Panc1 (cell line): Measurements from ENCODE around the gene DNTT.

Source experiments
- CTCF ChIP-seq: fragments of 450-650 bp; IDR thresholded peaks from 2 replicates; pipeline ENCODE4 v1.5.1; 2017; ENCODE audit warnings: mild to moderate bottlenecking
- POLR2AphosphoS5 ChIP-seq: IDR thresholded peaks from 2 replicates; pipeline ENCODE4 v1.6.1; 2012; ENCODE audit warnings: mild to moderate bottlenecking, low read depth, low read length, moderate library complexity
- REST ChIP-seq, 2 experiments: IDR thresholded peaks; 2 replicates each; pipeline ENCODE4 v1.6.1; 2011 to 2012; ENCODE audit warnings: low read depth in 2 of 2, control low read depth in 1 of 2, low read length in 1 of 2, mild to moderate bottlenecking in 1 of 2, moderate library complexity in 1 of 2; ENCODE audit not compliant: insufficient read depth in 1 of 2
- SIN3A ChIP-seq: IDR thresholded peaks from 2 replicates; pipeline ENCODE4 v1.6.1; 2012; ENCODE audit warnings: low read depth, mild to moderate bottlenecking, low read length, moderate library complexity, borderline replicate concordance; ENCODE audit not compliant: insufficient read depth

GRCh38 chr10:96342402-96342801 is 38.2 kb downstream of the DNTT start:
- TF ChIP-seq CTCF (no peak), POLR2AphosphoS5 (no peak), SIN3A (no peak), REST (IDR thresholded peaks at IDR 0.05; ENCODE audit: insufficient read depth in 1 of 2, low read depth in 2 of 2, low read length in 1 of 2) (no peak)
